Raji (cell line): ENCODE measurements around the gene ATG5.

Source experiments
- POLR2A ChIP-seq: IDR thresholded peaks from 2 replicates; pipeline ENCODE4 v1.6.1; 2011; ENCODE audit warnings: low read depth, low read length, control low read depth; ENCODE audit not compliant: insufficient read depth

ATG5 gene

GRCh38 chr6:106181664-106182418 lies 143.7 kb downstream of the ATG5 start:
- TF ChIP-seq POLR2A: no peak

GRCh38 chr6:106180208-106180607 lies 145.4 kb downstream of the ATG5 start:
- no peak for TF ChIP-seq POLR2A

DNA sequence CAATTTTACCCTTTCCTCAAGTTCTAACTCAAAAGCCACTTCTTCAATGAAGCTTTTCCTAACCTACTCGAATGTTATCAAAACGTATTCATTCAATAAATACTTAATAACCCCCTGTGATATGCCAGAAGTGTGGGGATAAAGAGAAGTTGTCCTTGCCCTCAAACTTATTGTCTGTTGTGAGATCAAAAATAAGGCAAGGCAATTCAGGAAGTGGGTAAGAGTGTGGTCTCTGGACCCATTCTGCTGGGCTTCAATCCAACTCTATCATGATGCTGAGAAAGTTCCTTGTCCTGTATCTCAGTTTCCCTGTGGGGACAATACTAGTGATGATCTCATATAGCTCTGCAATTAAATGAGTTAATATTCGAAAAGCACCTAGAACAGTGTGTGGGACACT lies 146.7 kb downstream of the ATG5 start:
- no peak for TF ChIP-seq POLR2A

DNA sequence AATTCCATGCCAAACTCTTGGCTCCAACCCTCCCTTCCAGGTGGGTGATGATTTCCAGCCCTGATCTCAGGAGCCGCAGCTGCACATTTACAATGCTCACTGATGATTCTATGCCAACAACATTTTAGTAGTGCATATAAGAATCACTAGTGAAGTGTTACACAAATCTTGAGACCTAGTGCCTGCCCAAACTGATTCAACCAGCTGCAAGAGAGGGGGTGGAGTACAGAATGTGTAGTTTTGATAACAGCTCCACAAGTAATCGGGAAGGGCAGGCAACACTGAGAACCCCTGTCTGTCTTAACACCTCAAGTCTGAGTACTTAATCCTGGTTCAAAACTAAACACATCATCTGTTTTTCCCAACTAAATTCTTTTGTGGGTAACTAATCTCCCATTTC lies 147.8 kb downstream of the ATG5 start:
- no peak for TF ChIP-seq POLR2A

- TF ChIP-seq POLR2A: no peak
These were observed 152.3 kb downstream of the ATG5 start for GRCh38 chr6:106173124-106173879.

DNA sequence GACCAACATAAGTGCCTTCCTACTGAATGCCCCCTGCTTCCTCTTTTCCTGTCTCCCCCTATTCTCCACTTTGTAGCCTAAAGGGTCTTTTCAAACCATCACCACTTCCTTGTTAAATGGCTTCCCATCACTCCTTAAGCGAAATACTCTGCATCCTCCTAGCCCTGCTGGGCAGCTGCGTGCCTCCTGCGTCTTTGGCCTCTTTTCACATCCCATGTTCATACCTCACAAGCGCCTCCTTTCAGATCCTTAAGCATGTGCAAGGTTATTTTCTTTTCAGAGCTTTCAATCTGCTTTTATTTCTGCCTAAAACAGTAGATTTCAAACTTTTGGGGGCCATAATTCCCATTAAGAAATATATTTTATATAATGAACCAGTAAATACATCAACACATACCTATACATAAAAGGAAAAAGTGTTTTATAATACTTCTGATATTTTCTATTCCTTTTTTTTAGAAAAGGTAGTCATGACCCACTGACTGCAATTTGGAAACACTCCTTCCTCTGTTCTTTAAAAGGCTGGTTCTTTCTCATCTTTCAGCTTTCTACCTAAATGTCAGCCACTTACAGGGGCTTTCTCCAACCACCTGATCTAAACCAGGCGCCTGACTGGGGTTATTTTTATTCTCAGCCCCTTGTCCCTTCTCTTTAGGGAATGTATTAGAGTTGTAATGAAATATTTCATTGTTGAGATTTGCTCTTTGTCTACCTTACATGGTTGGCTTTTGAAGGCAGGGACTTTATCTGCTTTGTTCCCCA lies 155.3 kb downstream of the ATG5 start:
- no peak for TF ChIP-seq POLR2A

- TF ChIP-seq POLR2A: no peak
These were observed 156.0 kb downstream of the ATG5 start for GRCh38 chr6:106169517-106169916.

DNA sequence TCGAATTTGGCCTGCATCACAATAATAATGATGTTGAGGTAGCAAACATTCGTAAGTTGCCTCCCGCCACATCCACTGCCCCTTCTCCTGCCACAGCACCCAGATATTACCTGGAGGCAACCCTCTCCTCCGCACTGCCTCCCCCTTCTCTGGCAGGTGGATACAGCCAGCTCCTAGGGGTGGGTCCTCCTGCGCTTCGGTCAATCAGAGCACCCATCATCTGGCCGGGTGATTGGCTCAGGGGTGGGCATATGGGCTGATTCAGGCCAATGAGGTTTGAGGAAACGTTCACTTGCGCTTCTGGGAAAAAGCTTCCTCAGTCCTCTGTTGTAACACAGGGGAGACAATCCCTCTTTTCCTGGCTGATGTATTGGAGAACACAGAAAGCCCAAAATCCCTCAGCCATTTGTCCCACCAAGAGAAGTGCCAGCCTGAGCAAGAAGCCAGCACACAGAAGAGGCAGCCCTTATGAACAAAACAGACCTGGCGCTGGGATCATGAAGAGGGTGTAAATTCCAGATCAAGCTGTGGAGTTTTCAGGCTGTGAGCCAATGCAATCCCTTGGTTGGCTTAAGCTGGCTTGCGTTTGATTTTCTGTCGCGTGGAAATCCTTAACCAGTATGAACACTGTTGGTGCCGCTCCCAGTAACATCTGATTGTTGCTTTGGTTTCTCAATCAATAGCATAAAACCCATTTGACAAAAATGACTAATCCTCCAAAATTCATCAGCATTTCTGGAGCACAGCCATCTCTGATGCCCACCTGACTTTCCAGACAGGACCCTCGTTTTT lies 157.3 kb downstream of the ATG5 start:
- no peak for TF ChIP-seq POLR2A

DNA sequence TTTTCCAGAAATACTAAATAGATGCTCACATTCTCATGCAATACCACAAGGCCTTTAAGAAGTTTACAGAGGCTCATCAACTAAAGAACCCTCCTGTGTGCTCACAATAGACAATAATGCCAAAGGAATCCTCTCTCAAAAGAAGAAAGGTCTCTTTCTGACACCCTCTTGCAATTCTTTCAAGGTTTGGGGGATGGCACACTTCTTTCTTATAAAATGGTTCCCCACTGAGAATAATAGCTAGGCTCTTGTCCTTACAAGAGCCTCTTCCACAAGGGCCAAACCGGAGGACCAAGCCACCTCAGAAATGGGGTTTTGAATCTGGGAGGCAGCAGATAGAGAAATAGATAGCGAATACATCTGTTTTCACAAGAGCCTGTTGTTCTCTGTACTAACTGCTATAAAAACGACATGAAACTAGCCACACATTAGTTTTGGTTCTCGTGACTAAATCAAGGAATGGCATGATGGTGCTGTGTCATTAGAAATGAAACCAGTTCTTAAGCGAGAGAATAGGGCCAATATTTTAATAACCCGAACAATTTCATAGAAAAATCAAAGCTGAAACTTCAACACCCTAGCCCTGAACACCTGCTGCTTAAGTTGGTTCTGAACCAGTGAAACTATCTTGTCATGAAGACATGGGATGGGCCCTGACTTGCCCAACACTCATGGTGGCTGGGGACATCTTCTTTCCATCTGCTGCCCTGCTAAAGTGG lies 158.3 kb downstream of the ATG5 start:
- TF ChIP-seq POLR2A: no peak

- no peak for TF ChIP-seq POLR2A
These were observed 159.6 kb downstream of the ATG5 start for GRCh38 chr6:106165885-106166485.

DNA sequence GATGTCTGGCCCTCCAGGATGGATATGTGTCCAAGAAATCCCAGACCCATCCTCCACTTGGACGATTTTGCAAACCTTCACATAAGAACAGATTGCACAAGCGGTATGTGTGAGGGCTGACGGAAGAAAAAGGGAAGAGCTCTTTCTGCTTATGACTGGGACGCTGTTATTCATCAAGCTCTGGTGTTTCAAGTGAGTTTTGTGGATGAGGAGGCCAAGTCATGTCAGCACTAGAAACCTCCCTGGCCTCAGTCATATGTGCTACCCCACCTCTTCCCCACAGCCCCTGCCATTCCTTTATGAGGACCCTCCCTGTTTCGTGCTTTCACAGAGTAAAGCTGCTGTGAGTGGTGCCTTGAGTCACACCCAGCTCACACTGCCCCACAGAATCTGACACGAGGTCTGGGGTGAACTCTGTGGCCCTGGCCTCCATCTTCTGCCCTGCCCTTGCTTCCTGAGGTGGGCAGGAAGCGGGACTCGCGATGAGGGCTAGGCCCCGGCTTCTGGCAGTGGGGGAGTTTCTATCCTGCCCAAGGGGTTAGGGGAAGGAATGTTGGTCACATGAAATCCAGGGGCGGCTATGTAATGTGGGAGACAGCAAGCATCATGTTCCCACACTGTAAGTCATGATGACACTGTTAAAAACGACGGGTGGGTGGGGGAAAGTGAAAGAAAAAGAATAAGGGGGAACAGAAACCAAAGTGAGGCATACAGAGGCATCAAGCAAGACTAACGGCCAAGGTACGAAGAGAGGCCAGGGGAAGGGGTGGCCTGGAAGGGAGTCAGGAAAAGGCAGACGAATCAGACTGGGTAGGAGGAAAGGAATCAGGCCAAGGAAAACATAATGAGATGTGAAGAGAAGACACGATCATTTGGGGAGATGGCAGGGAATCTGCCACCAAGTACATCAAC lies 161.3 kb downstream of the ATG5 start:
- TF ChIP-seq POLR2A: no peak

DNA sequence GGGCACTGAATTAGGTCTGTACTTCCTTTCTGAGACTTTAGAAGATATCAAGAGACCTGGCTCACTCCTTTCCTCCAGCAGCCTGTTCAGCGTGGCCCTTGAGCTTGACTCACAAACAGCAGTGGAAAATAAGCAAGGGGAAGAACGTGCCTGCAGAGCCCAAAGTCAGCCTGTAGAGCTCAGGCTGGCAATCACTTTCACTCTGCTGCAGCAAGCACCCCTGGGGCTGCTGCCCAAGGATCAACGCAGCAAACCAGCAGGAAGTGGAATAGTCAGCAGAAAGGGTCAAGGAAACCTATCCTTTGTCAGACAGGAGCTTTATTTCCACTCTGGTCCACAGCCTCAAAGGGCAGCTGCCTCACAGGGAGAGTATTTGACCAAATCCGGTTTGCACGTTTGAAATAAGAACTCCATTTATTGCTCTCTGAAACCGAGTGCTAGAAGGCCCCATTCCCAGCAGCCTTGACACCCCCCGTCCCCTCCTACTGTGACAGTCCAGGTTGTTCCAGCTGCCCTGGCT lies 162.1 kb downstream of the ATG5 start:
- no peak for TF ChIP-seq POLR2A

DNA sequence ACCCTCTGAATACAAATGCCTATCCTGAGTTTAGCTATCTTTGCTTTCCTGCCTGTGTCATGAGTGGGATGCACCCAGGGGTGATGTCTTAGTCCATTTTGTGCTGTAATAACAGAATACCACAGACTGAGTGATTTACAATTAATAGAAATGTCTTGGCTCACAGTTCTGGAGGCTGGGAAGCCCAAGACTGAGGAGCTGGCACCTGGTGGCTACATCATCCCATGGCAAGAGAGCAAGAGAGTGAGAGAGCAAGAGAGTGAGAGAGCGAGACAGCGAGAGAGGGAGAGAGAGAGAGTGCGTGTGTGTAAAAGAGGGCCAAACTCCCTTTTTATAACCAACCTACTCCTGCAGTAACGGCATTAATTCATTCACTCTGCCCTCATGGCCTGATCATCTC lies 162.6 kb downstream of the ATG5 start:
- no peak for TF ChIP-seq POLR2A

- TF ChIP-seq POLR2A: no peak
These were observed 163.7 kb downstream of the ATG5 start for GRCh38 chr6:106161893-106162292.
